GM23248 (cell line): Measurements from ENCODE around the gene DIO1.

Experiments
- EZH2 ChIP-seq: fragments of 200-600 bp; sonication (generic); IDR thresholded peaks from 2 replicates; pipeline ENCODE4 v1.6.1; 2018; ENCODE audit warnings: antibody characterized with exemption, mild to moderate bottlenecking; ENCODE audit not compliant: insufficient read depth, poor library complexity, severe bottlenecking
- EZH2phosphoT487 ChIP-seq: fragments of 200-600 bp; sonication (generic); IDR thresholded peaks from 2 replicates; pipeline ENCODE4 v1.6.1; 2018; ENCODE audit warnings: antibody characterized with exemption, moderate library complexity, mild to moderate bottlenecking, low read depth; ENCODE audit not compliant: insufficient read depth

DNA sequence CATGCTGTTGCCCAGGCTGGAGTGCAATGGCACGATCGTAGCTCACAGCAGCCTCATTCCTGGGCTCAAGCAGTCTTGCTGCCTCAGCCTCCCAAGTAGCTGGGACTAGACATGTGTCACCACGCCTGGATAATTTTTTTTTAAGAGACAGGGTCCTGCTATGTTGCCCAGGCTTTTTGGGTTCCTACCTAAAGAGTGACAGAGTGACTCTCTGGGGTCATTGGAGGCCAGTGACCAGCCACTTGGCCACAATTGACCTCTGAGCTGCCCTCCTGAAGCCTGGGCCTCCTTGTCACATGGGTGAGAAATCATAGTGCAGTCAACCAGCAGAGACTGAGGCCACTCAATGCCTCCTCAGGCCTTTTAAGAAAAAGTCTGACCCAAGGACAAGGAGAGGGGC is 5.7 kb downstream of the DIO1 start:
- TF ChIP-seq EZH2 = no peak
- TF ChIP-seq EZH2phosphoT487 = no peak
